ENCODE results near the gene ASCC1. TPM values are rescaled to one million over a fixed set of nuclear protein-coding genes. Genes with fewer than 3 reads are reported as not detected.

Gene ASCC1
- total RNA-seq, 1 donor from 2014 or later, result 49.5 TPM

GRCh38 chr10:72254813-72255568, 38.9 kb upstream of the ASCC1 start:
- Mint-ChIP-seq H3K9me3 (no peaks in the 10 kb centered on the region), H3K4me1 (peaks cover 62% of the 10 kb centered on the region), H3K27me3 (ENCODE audit: insufficient read depth, low read depth) (peaks cover 3% of the 10 kb centered on the region), H3K36me3 (no peaks in the 10 kb centered on the region), H3K4me3 (peak overlapping the region; percentile 74), H3K27ac (peak overlapping the region; percentile 98)
- Histone ChIP-seq H3K4me3 (no peak overlapping the region), H2AFZ (replicated peaks) (peak overlapping the region; percentile 82), H3K27ac (peak overlapping the region; percentile 87), H3K27me3 (no peaks in the 10 kb centered on the region), H3K4me2 (peak overlapping the region; percentile 71), H3K9ac (no peak overlapping the region), H3K9me3 (ENCODE audit: low read depth) (no peaks in the 10 kb centered on the region), H3K79me2 (ENCODE audit: low read depth) (no peaks in the 10 kb centered on the region), H4K20me1 (ENCODE audit: low read depth) (no peaks in the 10 kb centered on the region), H3K36me3 (no peaks in the 10 kb centered on the region), H3F3A (ENCODE audit: low read depth) (peaks cover 50% of the 10 kb centered on the region), H3K4me1 (peaks cover 54% of the 10 kb centered on the region)
- peak; percentile 80 for DNase-seq (ENCODE audit: low spot score)
- no peak for TF ChIP-seq CTCF (IDR thresholded peaks at IDR 0.05)
- TF ChIP-seq EZH2 (IDR thresholded peaks at IDR 0.05), result no peak

- Histone ChIP-seq H3K9me3 (ENCODE audit: low read depth) (no peaks in the 10 kb centered on the region), H3K27me3 (no peaks in the 10 kb centered on the region), H3K36me3 (no peaks in the 10 kb centered on the region), H3K9ac (no peak overlapping the region), H3K4me3 (no peak overlapping the region), H3K4me2 (no peak overlapping the region), H4K20me1 (ENCODE audit: low read depth) (no peaks in the 10 kb centered on the region), H3F3A (ENCODE audit: low read depth) (peaks cover 37% of the 10 kb centered on the region), H3K27ac (no peak overlapping the region), H3K4me1 (peaks cover 47% of the 10 kb centered on the region), H3K79me2 (ENCODE audit: low read depth) (no peaks in the 10 kb centered on the region), H2AFZ (replicated peaks) (no peak overlapping the region)
- DNase-seq (ENCODE audit: low spot score), result no peak
- H3K27ac Mint-ChIP-seq, result peak overlapping the region; percentile 86
- TF ChIP-seq CTCF (IDR thresholded peaks at IDR 0.05), result no peak
- no peak for TF ChIP-seq EZH2phosphoT487 (IDR thresholded peaks at IDR 0.05)
- no peak for TF ChIP-seq EZH2 (IDR thresholded peaks at IDR 0.05)
- H3K36me3 Mint-ChIP-seq, result no peaks in the 10 kb centered on the region
- no peaks in the 10 kb centered on the region for H3K9me3 Mint-ChIP-seq
- no peak overlapping the region for H3K4me3 Mint-ChIP-seq
- peaks cover 57% of the 10 kb centered on the region for H3K4me1 Mint-ChIP-seq
- H3K27me3 Mint-ChIP-seq (ENCODE audit: insufficient read depth, low read depth), result peaks cover 2% of the 10 kb centered on the region
These were observed 37.5 kb upstream of the ASCC1 start for GRCh38 chr10:72253578-72253977.

GRCh38 chr10:72252972-72253371, 36.9 kb upstream of the ASCC1 start:
- Histone ChIP-seq H3K4me2 (no peak overlapping the region), H4K20me1 (ENCODE audit: low read depth) (no peaks in the 10 kb centered on the region), H3F3A (ENCODE audit: low read depth) (peaks cover 37% of the 10 kb centered on the region), H3K79me2 (ENCODE audit: low read depth) (no peaks in the 10 kb centered on the region), H3K4me1 (peaks cover 51% of the 10 kb centered on the region), H3K4me3 (no peak overlapping the region), H3K36me3 (no peaks in the 10 kb centered on the region), H3K27me3 (no peaks in the 10 kb centered on the region), H3K9ac (no peak overlapping the region), H3K9me3 (ENCODE audit: low read depth) (no peaks in the 10 kb centered on the region), H3K27ac (no peak overlapping the region), H2AFZ (replicated peaks) (no peak overlapping the region)
- DNase-seq (ENCODE audit: low spot score), result no peak
- H3K27me3 Mint-ChIP-seq (ENCODE audit: insufficient read depth, low read depth), result peaks cover 2% of the 10 kb centered on the region
- no peaks in the 10 kb centered on the region for H3K36me3 Mint-ChIP-seq
- TF ChIP-seq CTCF (IDR thresholded peaks at IDR 0.05) (no peak), EZH2 (IDR thresholded peaks at IDR 0.05) (no peak), EZH2phosphoT487 (IDR thresholded peaks at IDR 0.05) (no peak)
- no peak overlapping the region for H3K4me3 Mint-ChIP-seq
- H3K9me3 Mint-ChIP-seq, result no peaks in the 10 kb centered on the region
- H3K27ac Mint-ChIP-seq, result peak overlapping the region; percentile 86
- H3K4me1 Mint-ChIP-seq, result peaks cover 60% of the 10 kb centered on the region

Data from neural progenitor cell (in vitro differentiated cells).